GM12878 (cell line): ENCODE data around the gene CPLX1. TPM values are rescaled to one million over a fixed set of nuclear protein-coding genes. Genes with fewer than 3 reads are reported as not detected.

Source experiments
- ATAC-seq: fragments of 200-7000 bp; cut with Tn5 transposase; 3 replicates; pipeline ENCODE4 v1.9.1; 2020; ENCODE audit warnings: mild to moderate bottlenecking, moderate library complexity
- BruUV-seq: library from RNA; stranded (reverse); fragments of 400-500 nt; replicated peaks from 2 replicates; lab custom pipeline; 2021; lab: Mats Ljungman, UMichigan
- CTCF ChIA-PET: fragments of 300-600 bp; sonication (Branson Sonifier 250); formaldehyde crosslinking; extraction: SDS; loops from one replicate; lab custom pipeline; 2021; ENCODE audit warnings: inconsistent platforms; lab: Yijun Ruan, JAX
- POLR2A ChIA-PET: fragments of 350-600 bp; formaldehyde crosslinking; extraction: SDS; loops from one replicate; lab custom pipeline; 2021; ENCODE audit warnings: inconsistent platforms; lab: Charles Lee
- RAD21 ChIA-PET: fragments of 300-600 bp; sonication (Branson Sonifier 250); formaldehyde crosslinking; loops from one replicate; lab custom pipeline; 2023; ENCODE audit warnings: antibody characterized with exemption; ENCODE audit not compliant: unreplicated experiment; lab: Charles Lee
- SMC1A ChIA-PET: fragments of 300-600 bp; sonication (Branson Sonifier 250); formaldehyde crosslinking; loops from one replicate; lab custom pipeline; 2023; ENCODE audit not compliant: unreplicated experiment, uncharacterized antibody; lab: Charles Lee
- DNase-seq: peaks from one replicate; pipeline ENCODE4 v3.0.0-alpha.2; 2011; ENCODE audit warnings: low read depth, low spot score
- FAIRE-seq: peaks from 3 replicates; lab custom pipeline; 2011; peaks lifted over from hg19 to GRCh38; lab: Jason Lieb, UNC
- H2AFZ ChIP-seq: 2 replicates; pipeline ENCODE4 v1.6.0; 2011; ENCODE audit warnings: low read depth, low read length, control low read depth; ENCODE audit not compliant: control insufficient read depth
- H3K27ac ChIP-seq: 2 replicates; pipeline ENCODE4 v1.5.1; 2011; ENCODE audit warnings: control low read depth; ENCODE audit not compliant: control insufficient read depth, insufficient read depth
- H3K27me3 ChIP-seq, 2 experiments: replicated peaks in 1 of 2; 2 replicates each; pipeline versions ENCODE4 v1.6.0 to v1.6.1; 2011; ENCODE audit warnings: low read length in 1 of 2; ENCODE audit not compliant: control insufficient read depth in 2 of 2, insufficient read depth in 2 of 2
- H3K36me3 ChIP-seq, 2 experiments: 2 replicates each; pipeline ENCODE4 v1.5.1; 2011; ENCODE audit warnings: low read length in 1 of 2; ENCODE audit not compliant: control insufficient read depth in 2 of 2, insufficient read depth in 2 of 2
- H3K4me1 ChIP-seq: 2 replicates; pipeline ENCODE4 v1.6.1; 2011; ENCODE audit warnings: mild to moderate bottlenecking, low read length, moderate library complexity, mixed read lengths; ENCODE audit not compliant: control insufficient read depth, insufficient read depth
- H3K4me2 ChIP-seq: 2 replicates; pipeline ENCODE4 v1.6.0; 2011; ENCODE audit warnings: control low read depth; ENCODE audit not compliant: control insufficient read depth, insufficient read depth
- H3K4me3 ChIP-seq: fragments of 200-600 bp; sonication (generic); 2 replicates; pipeline ENCODE4 v1.5.1; 2016
- H3K79me2 ChIP-seq: 2 replicates; pipeline ENCODE4 v1.6.0; 2011; ENCODE audit warnings: low read length; ENCODE audit not compliant: control insufficient read depth, insufficient read depth
- H3K9ac ChIP-seq: 2 replicates; pipeline ENCODE4 v1.8.0; 2011; ENCODE audit warnings: low read length, control low read depth, mixed read lengths; ENCODE audit not compliant: control insufficient read depth, insufficient read depth
- H3K9me3 ChIP-seq: replicated peaks from 3 replicates; pipeline ENCODE4 v1.5.1; 2011; ENCODE audit warnings: mild to moderate bottlenecking, low read length; ENCODE audit not compliant: control insufficient read depth, insufficient read depth
- H4K20me1 ChIP-seq: 2 replicates; pipeline ENCODE4 v1.6.0; 2011; ENCODE audit not compliant: control insufficient read depth, insufficient read depth
- CBX3 ChIP-seq: fragments of 200-600 bp; sonication (generic); IDR thresholded peaks from 2 replicates; pipeline ENCODE4 v1.6.1; 2016; ENCODE audit warnings: low read depth, borderline replicate concordance
- GABPA ChIP-seq: IDR thresholded peaks from 2 replicates; pipeline ENCODE4 v1.6.1; 2014; ENCODE audit warnings: antibody characterized with exemption, low read depth, mild to moderate bottlenecking, inconsistent platforms
- POLR2A ChIP-seq: IDR thresholded peaks from 2 replicates; pipeline ENCODE4 v1.6.1; 2011; ENCODE audit warnings: low read depth, mild to moderate bottlenecking, low read length
- TCF3 ChIP-seq: IDR thresholded peaks from 2 replicates; pipeline ENCODE4 v1.6.1; 2012; ENCODE audit warnings: low read depth, mild to moderate bottlenecking, low read length, borderline replicate concordance; ENCODE audit not compliant: insufficient read depth
- WGBS: methylation state at CpG from one replicate; pipeline ENCODE4 v1.1.6; 2016; ENCODE audit warnings: low lambda C conversion rate; ENCODE audit not compliant: insufficient replicate concordance, insufficient coverage; ENCODE audit errors: missing lambda C conversion rate; 5-methylcytosine and 5-hydroxymethylcytosine counted together
- in situ Hi-C: fragments of 300-500 bp; cut with MboI; formaldehyde crosslinking; loops from 9 replicates; pipeline ENCODE4 v1.14.3; 2018; ENCODE audit warnings: mixed read lengths
- intact Hi-C: fragments of 100-400 bp; cut with micrococcal nuclease; formaldehyde crosslinking; loops from one replicate; pipeline ENCODE4 v1.14.2; 2022; ENCODE audit not compliant: unreplicated experiment
- polyA plus RNA-seq, 11 experiments: library from polyadenylated mRNA; depleted of rRNA in 4 of 11; unstranded in 6 of 11; stranded (reverse) in 5 of 11; fragments of >200 nt; fragmentation: Nextera tagmentation in 4 of 11; fragmentation: Illumina TruSeq in 1 of 11; extraction: Ambion mirVana in 4 of 11; extraction: Trizol in 1 of 11; gene quantifications; 1 replicate in 1 of 11; 2 replicates in 10 of 11; pipeline versions ENCODE4 v1.2.1 to v1.2.3, GENCODE V29; 2011 to 2016; ENCODE audit warnings: inconsistent platforms in 2 of 11, missing spikeins in 2 of 11, low read depth in 1 of 11
- total RNA-seq, 4 experiments: library from RNA; depleted of rRNA in 3 of 4; stranded (reverse); fragments of >200 nt in 3 of 4; fragmentation: Illumina TruSeq in 1 of 4; extraction: Trizol in 1 of 4; gene quantifications; 2 replicates each; pipeline versions ENCODE4 v1.2.1 to v1.2.3, GENCODE V29; 2013 to 2021
- TF ChIP-seq, protein P1 (sequence below): IDR thresholded peaks from 2 replicates; pipeline ENCODE4 v1.6.1; 2011; ENCODE audit warnings: borderline replicate concordance, low read depth, mild to moderate bottlenecking, moderate library complexity, low read length; ENCODE audit not compliant: insufficient read depth, poor library complexity, severe bottlenecking
- TF ChIP-seq, protein P2 (sequence below): fragments of 450-650 bp; IDR thresholded peaks from 2 replicates; pipeline ENCODE4 v1.6.1; 2017; ENCODE audit warnings: borderline replicate concordance
- TF ChIP-seq, protein P3 (sequence below): fragments of 450-650 bp; formaldehyde crosslinking; IDR thresholded peaks from 2 replicates; pipeline ENCODE4 v1.4.0; 2022; ENCODE audit warnings: mild to moderate bottlenecking, moderate library complexity

Gene CPLX1
- total and polyA plus RNA-seq, 10 of the 15 experiments (the other 5 are each of a cell fraction or from before 2014, with no cell fraction given): 0.04 to 1.2 (median 0.13) TPM; not detected in 5

DNA sequence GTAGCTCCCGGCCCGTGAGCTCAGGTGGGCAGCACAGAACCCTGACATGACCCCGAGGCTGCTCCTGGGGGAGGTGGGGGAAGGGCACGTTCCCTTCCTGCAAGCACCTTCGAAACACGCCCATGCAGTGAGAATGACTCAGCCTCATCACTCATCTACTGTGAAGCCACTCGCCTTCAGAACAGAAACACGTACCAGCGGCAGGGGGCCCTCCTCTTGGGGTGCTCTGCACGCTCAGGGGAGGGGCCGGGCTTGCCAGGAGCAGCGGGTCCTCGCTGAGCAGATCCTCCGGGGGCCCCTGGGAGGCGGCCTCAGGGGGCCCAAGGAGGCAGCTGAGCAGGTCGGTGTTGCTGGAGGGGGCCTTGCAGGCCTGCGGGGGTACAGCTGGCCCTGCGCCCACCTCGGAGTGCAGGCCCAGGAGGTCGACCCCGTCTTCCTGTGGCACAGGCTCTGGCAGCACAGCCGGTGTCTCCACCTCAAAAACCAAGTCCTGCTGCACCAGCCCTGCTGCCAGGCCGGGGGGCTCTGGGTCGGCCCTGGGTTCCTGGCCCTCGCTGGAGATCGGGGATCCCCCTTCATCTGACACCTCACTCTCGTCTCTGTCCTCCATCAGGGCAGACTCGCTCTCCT lies 40.9 kb upstream of the CPLX1 start:
- Histone ChIP-seq H3K4me2 (no peak overlapping the region), H4K20me1 (no peaks in the 10 kb centered on the region), H3K4me3 (no peak overlapping the region), H3K27me3 (no peaks in the 10 kb centered on the region), H3K36me3 (peaks cover 21 to 42% of the 10 kb centered on the region in 2 experiments; a peak in 3 of 4 replicates), H3K27ac (no peak overlapping the region), H3K9ac (no peak overlapping the region), H3K9me3 (no peaks in the 10 kb centered on the region; the same call in 2 of the 3 replicates), H3K79me2 (no peaks in the 10 kb centered on the region), H3K4me1 (no peaks in the 10 kb centered on the region), H2AFZ (no peak overlapping the region)
- ChIA-PET POLR2A (no interaction called here), SMC1A (no interaction called here), RAD21 (no interaction called here), CTCF (no interaction called here)
- DNase-seq: no peak
- no peak for TF ChIP-seq CBX3
- TF ChIP-seq GABPA: no peak
- TF ChIP-seq, protein P1, sequence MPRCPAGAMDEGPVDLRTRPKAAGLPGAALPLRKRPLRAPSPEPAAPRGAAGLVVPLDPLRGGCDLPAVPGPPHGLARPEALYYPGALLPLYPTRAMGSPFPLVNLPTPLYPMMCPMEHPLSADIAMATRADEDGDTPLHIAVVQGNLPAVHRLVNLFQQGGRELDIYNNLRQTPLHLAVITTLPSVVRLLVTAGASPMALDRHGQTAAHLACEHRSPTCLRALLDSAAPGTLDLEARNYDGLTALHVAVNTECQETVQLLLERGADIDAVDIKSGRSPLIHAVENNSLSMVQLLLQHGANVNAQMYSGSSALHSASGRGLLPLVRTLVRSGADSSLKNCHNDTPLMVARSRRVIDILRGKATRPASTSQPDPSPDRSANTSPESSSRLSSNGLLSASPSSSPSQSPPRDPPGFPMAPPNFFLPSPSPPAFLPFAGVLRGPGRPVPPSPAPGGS: peak; percentile 33
- TF ChIP-seq POLR2A: peak; percentile 12
- TF ChIP-seq, protein P2, sequence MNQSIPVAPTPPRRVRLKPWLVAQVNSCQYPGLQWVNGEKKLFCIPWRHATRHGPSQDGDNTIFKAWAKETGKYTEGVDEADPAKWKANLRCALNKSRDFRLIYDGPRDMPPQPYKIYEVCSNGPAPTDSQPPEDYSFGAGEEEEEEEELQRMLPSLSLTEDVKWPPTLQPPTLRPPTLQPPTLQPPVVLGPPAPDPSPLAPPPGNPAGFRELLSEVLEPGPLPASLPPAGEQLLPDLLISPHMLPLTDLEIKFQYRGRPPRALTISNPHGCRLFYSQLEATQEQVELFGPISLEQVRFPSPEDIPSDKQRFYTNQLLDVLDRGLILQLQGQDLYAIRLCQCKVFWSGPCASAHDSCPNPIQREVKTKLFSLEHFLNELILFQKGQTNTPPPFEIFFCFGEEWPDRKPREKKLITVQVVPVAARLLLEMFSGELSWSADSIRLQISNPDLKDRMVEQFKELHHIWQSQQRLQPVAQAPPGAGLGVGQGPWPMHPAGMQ: no peak
- TF ChIP-seq TCF3: no peak
- TF ChIP-seq, protein P3, sequence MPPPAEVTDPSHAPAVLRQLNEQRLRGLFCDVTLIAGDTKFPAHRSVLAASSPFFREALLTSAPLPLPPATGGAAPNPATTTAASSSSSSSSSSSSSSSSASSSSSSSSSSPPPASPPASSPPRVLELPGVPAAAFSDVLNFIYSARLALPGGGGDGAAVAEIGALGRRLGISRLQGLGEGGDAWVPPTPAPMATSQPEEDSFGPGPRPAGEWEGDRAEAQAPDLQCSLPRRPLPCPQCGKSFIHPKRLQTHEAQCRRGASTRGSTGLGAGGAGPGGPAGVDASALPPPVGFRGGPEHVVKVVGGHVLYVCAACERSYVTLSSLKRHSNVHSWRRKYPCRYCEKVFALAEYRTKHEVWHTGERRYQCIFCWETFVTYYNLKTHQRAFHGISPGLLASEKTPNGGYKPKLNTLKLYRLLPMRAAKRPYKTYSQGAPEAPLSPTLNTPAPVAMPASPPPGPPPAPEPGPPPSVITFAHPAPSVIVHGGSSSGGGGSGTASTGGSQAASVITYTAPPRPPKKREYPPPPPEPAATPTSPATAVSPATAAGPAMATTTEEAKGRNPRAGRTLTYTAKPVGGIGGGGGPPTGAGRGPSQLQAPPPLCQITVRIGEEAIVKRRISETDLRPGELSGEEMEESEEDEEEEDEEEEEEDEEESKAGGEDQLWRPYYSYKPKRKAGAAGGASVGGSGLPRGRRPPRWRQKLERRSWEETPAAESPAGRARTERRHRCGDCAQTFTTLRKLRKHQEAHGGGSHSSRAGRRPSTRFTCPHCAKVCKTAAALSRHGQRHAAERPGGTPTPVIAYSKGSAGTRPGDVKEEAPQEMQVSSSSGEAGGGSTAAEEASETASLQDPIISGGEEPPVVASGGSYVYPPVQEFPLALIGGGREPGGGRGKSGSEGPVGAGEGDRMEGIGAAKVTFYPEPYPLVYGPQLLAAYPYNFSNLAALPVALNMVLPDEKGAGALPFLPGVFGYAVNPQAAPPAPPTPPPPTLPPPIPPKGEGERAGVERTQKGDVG (CRISPR knock-in tag): no peak
- FAIRE-seq: no peak
- intact Hi-C loops (no loop called here), in situ Hi-C loops (no loop called here)
- no peak for ATAC-seq
- WGBS: 93% methylated on average over 28 of the region's 28 CpGs
- no TSS peak for BruUV-seq
